ENCODE data around the gene MAP3K7. TPM values are rescaled to one million over a fixed set of nuclear protein-coding genes. Genes with fewer than 3 reads are reported as not detected.

MAP3K7 gene
- total and polyA plus RNA-seq, 2 experiments from 2014 or later: 21.5 to 40.3 TPM

DNA sequence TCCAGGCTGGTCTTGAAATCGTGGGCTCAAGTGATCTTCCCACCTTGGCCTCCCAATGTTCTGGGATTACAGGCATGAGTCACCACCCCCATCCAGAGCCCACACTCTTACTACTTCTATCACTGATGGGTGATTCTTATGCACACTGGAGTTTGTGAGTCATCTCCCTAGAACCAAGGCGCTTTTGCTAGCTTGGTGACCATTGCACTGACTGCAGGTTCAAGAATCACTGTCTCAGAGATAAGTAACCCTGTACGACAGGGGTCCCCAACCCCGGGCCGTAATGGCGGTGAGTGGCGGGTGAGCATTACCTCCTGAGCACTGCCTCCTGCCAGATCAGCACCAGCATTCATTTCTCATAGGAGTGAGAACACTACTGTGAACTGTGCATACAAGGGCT, 118.8 kb downstream of the MAP3K7 start:
- Histone ChIP-seq H4K20me1 (ENCODE audit: insufficient read depth, poor library complexity, severe bottlenecking) (no peaks in the 10 kb centered on the region), H3K4me3 (no peak overlapping the region), H3K79me2 (no peaks in the 10 kb centered on the region), H3K4me2 (no peak overlapping the region), H3K27me3 (no peaks in the 10 kb centered on the region), H3K9me3 (ENCODE audit: low read depth) (no peaks in the 10 kb centered on the region), H3K9me2 (replicated peaks; ENCODE audit: insufficient read depth) (no peaks in the 10 kb centered on the region), H3K27ac (no peak overlapping the region), H3K4me1 (ENCODE audit: insufficient read depth) (no peaks in the 10 kb centered on the region), H3K36me3 (replicated peaks; ENCODE audit: insufficient read depth, low read depth) (no peaks in the 10 kb centered on the region), H2AFZ (no peak overlapping the region)
- DNase-seq (ENCODE audit: low spot score): no peak
- TF ChIP-seq, protein P1, sequence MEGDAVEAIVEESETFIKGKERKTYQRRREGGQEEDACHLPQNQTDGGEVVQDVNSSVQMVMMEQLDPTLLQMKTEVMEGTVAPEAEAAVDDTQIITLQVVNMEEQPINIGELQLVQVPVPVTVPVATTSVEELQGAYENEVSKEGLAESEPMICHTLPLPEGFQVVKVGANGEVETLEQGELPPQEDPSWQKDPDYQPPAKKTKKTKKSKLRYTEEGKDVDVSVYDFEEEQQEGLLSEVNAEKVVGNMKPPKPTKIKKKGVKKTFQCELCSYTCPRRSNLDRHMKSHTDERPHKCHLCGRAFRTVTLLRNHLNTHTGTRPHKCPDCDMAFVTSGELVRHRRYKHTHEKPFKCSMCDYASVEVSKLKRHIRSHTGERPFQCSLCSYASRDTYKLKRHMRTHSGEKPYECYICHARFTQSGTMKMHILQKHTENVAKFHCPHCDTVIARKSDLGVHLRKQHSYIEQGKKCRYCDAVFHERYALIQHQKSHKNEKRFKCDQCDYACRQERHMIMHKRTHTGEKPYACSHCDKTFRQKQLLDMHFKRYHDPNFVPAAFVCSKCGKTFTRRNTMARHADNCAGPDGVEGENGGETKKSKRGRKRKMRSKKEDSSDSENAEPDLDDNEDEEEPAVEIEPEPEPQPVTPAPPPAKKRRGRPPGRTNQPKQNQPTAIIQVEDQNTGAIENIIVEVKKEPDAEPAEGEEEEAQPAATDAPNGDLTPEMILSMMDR (IDR thresholded peaks at IDR 0.05; ENCODE audit: poor library complexity): no peak
- TF ChIP-seq EZH2phosphoT487 (IDR thresholded peaks at IDR 0.05; ENCODE audit: low read depth, severe bottlenecking, unreplicated experiment) (no peak), EZH2 (IDR thresholded peaks at IDR 0.05; ENCODE audit: borderline replicate concordance) (no peak)
- 86% methylated on average over 7 of the region's 7 CpGs for WGBS (ENCODE audit: low lambda C conversion rate, missing lambda C conversion rate)

DNA sequence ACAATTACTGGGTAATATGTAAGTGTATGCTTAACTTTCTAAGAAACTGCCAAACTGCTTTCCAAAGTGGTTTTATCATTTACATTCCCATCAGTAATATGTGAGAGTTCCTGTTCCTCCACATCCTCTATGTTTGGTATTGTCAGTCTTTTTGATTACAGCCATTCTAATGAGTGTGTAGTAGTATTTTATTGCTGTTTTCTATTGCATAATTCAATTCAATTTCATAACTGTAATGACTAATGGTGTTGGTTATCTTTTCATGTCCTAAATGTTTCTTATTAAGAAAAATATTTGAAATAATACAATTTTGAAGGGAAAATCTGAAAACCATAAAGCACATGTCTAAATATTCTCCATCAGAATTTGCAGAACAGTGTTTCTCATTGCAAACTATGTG, 119.3 kb downstream of the MAP3K7 start:
- Histone ChIP-seq H2AFZ (no peak overlapping the region), H3K4me1 (ENCODE audit: insufficient read depth) (no peaks in the 10 kb centered on the region), H3K9me3 (ENCODE audit: low read depth) (no peaks in the 10 kb centered on the region), H3K36me3 (replicated peaks; ENCODE audit: insufficient read depth, low read depth) (no peaks in the 10 kb centered on the region), H3K4me3 (no peak overlapping the region), H3K27me3 (no peaks in the 10 kb centered on the region), H3K4me2 (no peak overlapping the region), H4K20me1 (ENCODE audit: insufficient read depth, poor library complexity, severe bottlenecking) (no peaks in the 10 kb centered on the region), H3K27ac (no peak overlapping the region), H3K79me2 (no peaks in the 10 kb centered on the region), H3K9me2 (replicated peaks; ENCODE audit: insufficient read depth) (no peaks in the 10 kb centered on the region)
- TF ChIP-seq EZH2phosphoT487 (IDR thresholded peaks at IDR 0.05; ENCODE audit: low read depth, severe bottlenecking, unreplicated experiment): no peak
- TF ChIP-seq, protein P1 (IDR thresholded peaks at IDR 0.05; ENCODE audit: poor library complexity): no peak
- no peak for TF ChIP-seq EZH2 (IDR thresholded peaks at IDR 0.05; ENCODE audit: borderline replicate concordance)
- DNase-seq (ENCODE audit: low spot score): no peak

DNA sequence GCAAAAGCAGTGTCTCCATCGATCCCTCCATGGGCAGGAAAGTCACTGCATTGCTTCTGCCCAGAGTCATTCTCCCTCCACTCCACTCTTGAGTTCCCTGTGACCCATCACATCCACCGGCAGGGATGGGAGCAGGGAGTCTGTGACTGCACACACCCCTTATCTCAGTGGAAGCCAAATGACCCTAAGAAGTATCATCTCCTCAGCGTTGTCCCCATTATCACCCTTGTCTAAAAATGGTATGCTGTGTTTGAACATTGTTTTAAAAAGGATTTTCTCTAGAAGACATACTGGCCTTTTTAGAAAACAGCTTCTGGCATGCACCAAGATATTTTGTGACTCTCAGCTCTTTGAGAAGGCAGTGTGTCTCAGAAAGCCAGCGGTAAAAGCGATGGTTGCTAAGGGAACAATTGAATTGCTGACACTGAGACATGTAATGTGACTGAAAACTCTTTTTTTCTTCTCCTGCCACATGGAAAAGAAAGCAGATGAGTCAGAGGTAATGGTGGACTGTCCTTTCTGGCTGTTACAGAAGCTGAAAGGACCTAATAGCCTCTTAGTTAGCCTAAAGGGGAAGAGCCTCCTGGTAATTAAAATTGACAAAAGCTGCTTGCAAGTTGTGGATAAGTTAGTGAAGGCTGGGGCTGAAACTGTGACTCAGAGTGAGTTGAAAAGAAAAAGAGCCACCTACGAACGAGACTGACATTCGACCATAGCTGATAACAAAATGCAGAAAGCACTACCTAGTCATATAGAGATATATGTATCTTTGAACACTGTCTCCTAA, 120.5 kb downstream of the MAP3K7 start:
- H3K79me2 ChIP-seq: no peaks in the 10 kb centered on the region
- no peak overlapping the region for H3K27ac ChIP-seq
- H3K27me3 ChIP-seq: no peaks in the 10 kb centered on the region
- no peak overlapping the region for H2AFZ ChIP-seq
- H3K36me3 ChIP-seq (replicated peaks; ENCODE audit: insufficient read depth, low read depth): no peaks in the 10 kb centered on the region
- 49% methylated on average over 8 of the region's 8 CpGs for WGBS (ENCODE audit: low lambda C conversion rate, missing lambda C conversion rate)
- H3K9me3 ChIP-seq (ENCODE audit: low read depth): no peaks in the 10 kb centered on the region
- H4K20me1 ChIP-seq (ENCODE audit: insufficient read depth, poor library complexity, severe bottlenecking): no peaks in the 10 kb centered on the region
- no peaks in the 10 kb centered on the region for H3K9me2 ChIP-seq (replicated peaks; ENCODE audit: insufficient read depth)
- no peak for TF ChIP-seq EZH2phosphoT487 (IDR thresholded peaks at IDR 0.05; ENCODE audit: low read depth, severe bottlenecking, unreplicated experiment)
- no peak for TF ChIP-seq EZH2 (IDR thresholded peaks at IDR 0.05; ENCODE audit: borderline replicate concordance)
- TF ChIP-seq, protein P1 (IDR thresholded peaks at IDR 0.05; ENCODE audit: poor library complexity): no peak
- no peak overlapping the region for H3K4me2 ChIP-seq
- H3K4me1 ChIP-seq (ENCODE audit: insufficient read depth): no peaks in the 10 kb centered on the region
- no peak overlapping the region for H3K4me3 ChIP-seq
- DNase-seq (ENCODE audit: low spot score): peak; percentile 31

Data from hepatocyte (in vitro differentiated cells).